GM12891 (cell line): ENCODE measurements around the gene CRKL.

Experiments
- PAX5 ChIP-seq: IDR thresholded peaks from 2 replicates; pipeline ENCODE4 v1.6.1; 2011; ENCODE audit warnings: low read length, moderate library complexity, mild to moderate bottlenecking; ENCODE audit not compliant: insufficient read depth, severe bottlenecking
- POLR2A ChIP-seq: IDR thresholded peaks from 2 replicates; pipeline ENCODE4 v1.6.1; 2011; ENCODE audit warnings: low read depth, low read length, control low read depth
- POLR2AphosphoS5 ChIP-seq: IDR thresholded peaks from 2 replicates; pipeline ENCODE4 v1.6.1; 2011; ENCODE audit warnings: low read depth, low read length, control low read depth
- POU2F2 ChIP-seq: IDR thresholded peaks from 2 replicates; pipeline ENCODE4 v1.6.1; 2011; ENCODE audit warnings: low read depth, mild to moderate bottlenecking, control low read depth, low read length, moderate library complexity
- SPI1 ChIP-seq: IDR thresholded peaks from 2 replicates; pipeline ENCODE4 v1.6.1; 2011; ENCODE audit warnings: low read depth, low read length, control low read depth
- TAF1 ChIP-seq: IDR thresholded peaks from 2 replicates; pipeline ENCODE4 v1.6.1; 2011; ENCODE audit warnings: low read depth, low read length, control low read depth

DNA sequence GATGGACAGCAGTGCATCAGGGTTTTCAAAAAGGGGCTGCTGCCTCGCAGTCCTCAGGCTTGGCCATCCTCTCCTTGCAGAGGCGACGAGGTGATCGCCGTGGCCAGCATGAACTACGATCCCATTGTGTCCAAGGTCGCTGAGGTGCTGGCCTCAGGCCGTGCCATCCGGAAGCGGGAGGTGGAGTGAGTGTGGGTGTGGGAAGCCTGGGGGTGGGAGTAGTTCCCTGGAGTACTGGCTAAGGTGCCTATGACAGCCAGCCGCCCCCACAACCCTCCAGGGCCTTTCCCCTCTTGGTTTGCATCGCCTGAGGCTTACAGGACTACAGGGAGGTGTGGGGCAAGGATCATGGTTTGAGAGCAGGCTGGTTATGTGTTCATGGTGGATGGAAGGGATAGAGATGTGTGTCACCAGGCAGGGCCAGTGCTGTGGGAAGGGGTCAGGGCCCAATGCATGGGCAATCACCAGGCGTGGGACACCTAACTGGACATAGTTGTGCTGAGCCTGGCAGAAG, 62.8 kb downstream of the CRKL start:
- TF ChIP-seq TAF1 (no peak), POLR2A (no peak), POLR2AphosphoS5 (no peak), SPI1 (no peak), POU2F2 (no peak), PAX5 (no peak)
